ENCODE results near the gene EIF5.

The EIF5 gene

DNA sequence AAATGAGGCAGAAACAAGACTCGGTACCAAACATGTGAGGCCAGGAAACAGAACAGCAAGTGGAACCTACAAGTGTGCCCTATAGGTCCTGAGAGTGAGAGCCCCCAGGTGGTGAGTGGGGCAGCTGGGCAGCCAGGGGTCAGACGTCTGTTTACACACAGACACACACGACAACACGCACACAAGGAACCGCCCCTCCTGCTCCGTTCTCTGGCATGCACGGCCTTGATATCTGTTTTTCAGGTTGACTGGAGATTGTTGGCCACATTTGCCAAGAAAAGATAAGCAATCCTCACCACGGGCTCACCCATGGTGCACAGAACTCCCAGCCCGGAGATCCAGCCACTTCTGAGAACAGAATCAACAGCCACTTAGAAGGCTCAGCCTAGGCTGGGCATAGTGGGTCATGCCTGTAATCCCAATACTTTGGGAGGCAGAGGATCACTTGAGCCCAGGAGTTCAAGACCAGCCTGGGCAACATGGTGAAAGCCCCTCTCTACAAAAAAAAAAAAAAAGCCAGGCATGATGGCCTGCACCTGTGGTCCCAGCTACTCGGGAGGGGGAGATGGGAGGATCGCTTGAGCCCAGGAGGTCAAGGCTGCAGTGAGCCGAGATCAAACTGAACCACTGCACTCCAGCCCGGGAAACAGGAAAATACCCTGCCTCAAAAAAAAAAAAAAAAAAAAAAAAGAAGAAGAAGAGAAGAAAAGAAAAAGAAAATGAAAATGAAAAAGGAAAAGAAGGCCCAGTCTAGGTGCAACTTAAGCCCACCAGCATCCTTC is 19.4 kb upstream of the EIF5 start:
- no peaks in the 10 kb centered on the region for H3K27me3 ChIP-seq (ENCODE audit: insufficient read depth, low read length, poor library complexity)
- H3K4me3 ChIP-seq (ENCODE audit: low read length), result no peak overlapping the region
- H4K8ac ChIP-seq (ENCODE audit: low read depth, low read length), result no peak overlapping the region
- H3K27ac ChIP-seq (ENCODE audit: low read depth, low read length), result no peak overlapping the region
- WGBS (ENCODE audit: extremely low coverage, insufficient coverage, low lambda C conversion rate), result no CpG with 5 or more reads among the region's 13 CpGs
- no peaks in the 10 kb centered on the region for H3K79me2 ChIP-seq (ENCODE audit: control insufficient read depth, insufficient read depth, low read length)
- H3K4me2 ChIP-seq (ENCODE audit: low read length), result no peak overlapping the region
- H3K79me1 ChIP-seq (ENCODE audit: low read length), result no peaks in the 10 kb centered on the region
- no peak overlapping the region for H4K5ac ChIP-seq (ENCODE audit: low read length)
- no peaks in the 10 kb centered on the region for H3K36me3 ChIP-seq (ENCODE audit: control insufficient read depth, insufficient read depth, low read length)
- DNase-seq, result peak; percentile 16
- H3K4me1 ChIP-seq (ENCODE audit: control insufficient read depth, low read depth, low read length), result no peaks in the 10 kb centered on the region
- no peak overlapping the region for H3K4ac ChIP-seq (ENCODE audit: low read depth, low read length)
- no peak overlapping the region for H3K18ac ChIP-seq (ENCODE audit: low read length)
- H2BK15ac ChIP-seq (replicated peaks; ENCODE audit: low read depth), result no peak overlapping the region
- no peak overlapping the region for H3K23ac ChIP-seq (ENCODE audit: low read length)
- no peak overlapping the region for H3K56ac ChIP-seq (ENCODE audit: low read length)
- no peak overlapping the region for H2BK120ac ChIP-seq (ENCODE audit: low read depth, low read length)
- H2AK5ac ChIP-seq (ENCODE audit: low read length), result no peak overlapping the region
- no peak overlapping the region for H2BK5ac ChIP-seq (ENCODE audit: low read length)
- no peak overlapping the region for H3K9ac ChIP-seq (ENCODE audit: low read length)

DNA sequence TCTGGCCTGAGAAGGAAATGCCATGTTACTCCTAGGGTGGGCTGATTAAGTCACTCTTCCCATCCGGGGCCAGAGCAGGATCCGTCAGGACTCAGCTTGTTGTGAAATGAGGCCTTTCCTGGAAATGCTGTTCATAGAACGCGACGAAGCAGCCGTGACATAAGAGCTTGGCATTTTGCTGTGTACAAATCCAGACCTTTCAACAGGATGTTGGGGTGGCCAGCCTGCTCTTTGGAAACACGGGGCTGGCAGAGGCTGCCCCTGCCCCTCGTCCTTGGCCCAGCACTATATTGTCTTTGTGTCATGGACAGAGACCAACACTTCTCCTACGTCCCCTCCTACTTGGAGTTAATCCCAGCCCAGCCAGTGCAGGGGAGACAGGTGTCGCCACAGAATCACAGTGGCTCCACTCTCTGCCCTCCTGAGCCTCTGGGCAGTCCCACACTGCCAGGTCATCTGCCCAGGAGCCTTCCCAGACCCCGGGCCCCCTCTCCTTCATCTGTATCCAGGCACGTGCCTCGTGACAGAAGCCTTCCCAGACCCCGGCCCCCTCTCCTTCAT is 18.6 kb upstream of the EIF5 start:
- WGBS (ENCODE audit: extremely low coverage, insufficient coverage, low lambda C conversion rate), result no CpG with 5 or more reads among the region's 14 CpGs

DNA sequence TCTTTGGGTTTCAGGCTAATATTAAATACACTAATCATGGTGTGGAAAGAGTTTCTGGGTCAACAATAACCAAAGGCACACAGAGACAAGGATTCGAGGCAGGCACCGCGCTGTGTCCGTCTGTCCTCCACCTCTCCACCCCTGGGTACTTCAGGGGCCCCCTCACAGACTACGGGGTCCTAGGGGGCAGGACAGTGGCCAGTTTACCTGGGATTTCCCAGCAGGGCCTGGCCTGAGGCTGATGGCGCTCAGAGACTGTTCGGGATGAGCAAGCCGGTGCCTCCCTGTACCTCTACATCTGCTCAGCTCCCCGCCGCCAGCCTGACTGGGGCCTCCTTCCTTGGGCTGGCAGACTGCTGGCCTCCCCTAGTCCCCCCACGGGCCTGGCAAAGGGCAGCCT is 18.1 kb upstream of the EIF5 start:
- H3K27me3 ChIP-seq (ENCODE audit: insufficient read depth, low read length, poor library complexity), result no peaks in the 10 kb centered on the region
- no peak for DNase-seq
- H3K4me2 ChIP-seq (ENCODE audit: low read length), result no peak overlapping the region
- no peaks in the 10 kb centered on the region for H3K4me1 ChIP-seq (ENCODE audit: control insufficient read depth, low read depth, low read length)
- no peak overlapping the region for H3K9ac ChIP-seq (ENCODE audit: low read length)
- no peak overlapping the region for H4K5ac ChIP-seq (ENCODE audit: low read length)
- no peak overlapping the region for H3K18ac ChIP-seq (ENCODE audit: low read length)
- H3K23ac ChIP-seq (ENCODE audit: low read length), result no peak overlapping the region
- WGBS (ENCODE audit: extremely low coverage, insufficient coverage, low lambda C conversion rate), result no CpG with 5 or more reads among the region's 11 CpGs
- H2AK5ac ChIP-seq (ENCODE audit: low read length), result no peak overlapping the region
- no peak overlapping the region for H2BK120ac ChIP-seq (ENCODE audit: low read depth, low read length)
- H3K56ac ChIP-seq (ENCODE audit: low read length), result no peak overlapping the region
- H4K8ac ChIP-seq (ENCODE audit: low read depth, low read length), result no peak overlapping the region
- no peak overlapping the region for H2BK15ac ChIP-seq (replicated peaks; ENCODE audit: low read depth)
- H3K36me3 ChIP-seq (ENCODE audit: control insufficient read depth, insufficient read depth, low read length), result no peaks in the 10 kb centered on the region
- H3K79me1 ChIP-seq (ENCODE audit: low read length), result no peaks in the 10 kb centered on the region
- H2BK5ac ChIP-seq (ENCODE audit: low read length), result no peak overlapping the region
- no peak overlapping the region for H3K27ac ChIP-seq (ENCODE audit: low read depth, low read length)
- no peak overlapping the region for H3K4ac ChIP-seq (ENCODE audit: low read depth, low read length)
- no peak overlapping the region for H3K4me3 ChIP-seq (ENCODE audit: low read length)
- no peaks in the 10 kb centered on the region for H3K79me2 ChIP-seq (ENCODE audit: control insufficient read depth, insufficient read depth, low read length)

More for the DNA sequence above, 18.6 kb upstream of the EIF5 start:
- no peaks in the 10 kb centered on the region for H3K36me3 ChIP-seq (ENCODE audit: control insufficient read depth, insufficient read depth, low read length)
- H2BK15ac ChIP-seq (replicated peaks; ENCODE audit: low read depth), result no peak overlapping the region
- H2AK5ac ChIP-seq (ENCODE audit: low read length), result no peak overlapping the region
- H4K5ac ChIP-seq (ENCODE audit: low read length), result no peak overlapping the region
- H2BK120ac ChIP-seq (ENCODE audit: low read depth, low read length), result no peak overlapping the region
- H3K27ac ChIP-seq (ENCODE audit: low read depth, low read length), result no peak overlapping the region
- no peaks in the 10 kb centered on the region for H3K4me1 ChIP-seq (ENCODE audit: control insufficient read depth, low read depth, low read length)
- no peaks in the 10 kb centered on the region for H3K27me3 ChIP-seq (ENCODE audit: insufficient read depth, low read length, poor library complexity)
- H3K4ac ChIP-seq (ENCODE audit: low read depth, low read length), result no peak overlapping the region
- H3K9ac ChIP-seq (ENCODE audit: low read length), result no peak overlapping the region
- H3K56ac ChIP-seq (ENCODE audit: low read length), result no peak overlapping the region
- no peak overlapping the region for H4K8ac ChIP-seq (ENCODE audit: low read depth, low read length)
- H3K4me3 ChIP-seq (ENCODE audit: low read length), result no peak overlapping the region
- no peak overlapping the region for H3K18ac ChIP-seq (ENCODE audit: low read length)
- no peak for DNase-seq
- no peaks in the 10 kb centered on the region for H3K79me1 ChIP-seq (ENCODE audit: low read length)
- no peak overlapping the region for H3K4me2 ChIP-seq (ENCODE audit: low read length)
- H3K23ac ChIP-seq (ENCODE audit: low read length), result no peak overlapping the region
- no peaks in the 10 kb centered on the region for H3K79me2 ChIP-seq (ENCODE audit: control insufficient read depth, insufficient read depth, low read length)
- H2BK5ac ChIP-seq (ENCODE audit: low read length), result no peak overlapping the region

DNA sequence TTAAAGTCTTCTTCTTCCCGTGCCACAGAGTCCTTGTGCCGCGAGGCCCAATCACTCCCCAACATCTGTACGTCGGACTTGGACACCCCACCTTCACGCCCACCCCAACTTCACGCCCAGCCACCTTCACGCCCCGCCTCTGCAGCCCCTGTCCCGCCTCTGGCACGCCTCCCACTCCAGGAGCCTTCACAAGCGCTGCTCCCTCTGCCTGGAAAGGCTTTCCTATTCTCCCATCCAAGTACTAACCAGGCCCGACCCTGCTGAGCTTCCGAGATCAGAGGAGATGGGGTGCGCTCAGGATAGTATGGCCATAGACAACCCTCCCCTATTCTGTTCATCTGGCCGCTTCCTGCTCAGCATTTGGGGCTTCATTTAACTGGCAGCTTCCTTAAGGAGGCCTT is 17.3 kb upstream of the EIF5 start:
- no peak overlapping the region for H4K5ac ChIP-seq (ENCODE audit: low read length)
- no peak overlapping the region for H3K56ac ChIP-seq (ENCODE audit: low read length)
- no peak overlapping the region for H2AK5ac ChIP-seq (ENCODE audit: low read length)
- no peak overlapping the region for H4K8ac ChIP-seq (ENCODE audit: low read depth, low read length)
- H3K4me3 ChIP-seq (ENCODE audit: low read length), result no peak overlapping the region
- H3K27me3 ChIP-seq (ENCODE audit: insufficient read depth, low read length, poor library complexity), result no peaks in the 10 kb centered on the region
- H2BK120ac ChIP-seq (ENCODE audit: low read depth, low read length), result no peak overlapping the region
- H3K4ac ChIP-seq (ENCODE audit: low read depth, low read length), result no peak overlapping the region
- H3K79me2 ChIP-seq (ENCODE audit: control insufficient read depth, insufficient read depth, low read length), result no peaks in the 10 kb centered on the region
- no peak overlapping the region for H3K18ac ChIP-seq (ENCODE audit: low read length)
- H3K4me1 ChIP-seq (ENCODE audit: control insufficient read depth, low read depth, low read length), result no peaks in the 10 kb centered on the region
- no peak overlapping the region for H3K4me2 ChIP-seq (ENCODE audit: low read length)
- H2BK5ac ChIP-seq (ENCODE audit: low read length), result no peak overlapping the region
- no peak overlapping the region for H2BK15ac ChIP-seq (replicated peaks; ENCODE audit: low read depth)
- DNase-seq, result no peak
- H3K27ac ChIP-seq (ENCODE audit: low read depth, low read length), result no peak overlapping the region
- no peak overlapping the region for H3K23ac ChIP-seq (ENCODE audit: low read length)
- no peaks in the 10 kb centered on the region for H3K79me1 ChIP-seq (ENCODE audit: low read length)
- H3K36me3 ChIP-seq (ENCODE audit: control insufficient read depth, insufficient read depth, low read length), result no peaks in the 10 kb centered on the region
- WGBS (ENCODE audit: extremely low coverage, insufficient coverage, low lambda C conversion rate), result no CpG with 5 or more reads among the region's 16 CpGs
- H3K9ac ChIP-seq (ENCODE audit: low read length), result no peak overlapping the region

DNA sequence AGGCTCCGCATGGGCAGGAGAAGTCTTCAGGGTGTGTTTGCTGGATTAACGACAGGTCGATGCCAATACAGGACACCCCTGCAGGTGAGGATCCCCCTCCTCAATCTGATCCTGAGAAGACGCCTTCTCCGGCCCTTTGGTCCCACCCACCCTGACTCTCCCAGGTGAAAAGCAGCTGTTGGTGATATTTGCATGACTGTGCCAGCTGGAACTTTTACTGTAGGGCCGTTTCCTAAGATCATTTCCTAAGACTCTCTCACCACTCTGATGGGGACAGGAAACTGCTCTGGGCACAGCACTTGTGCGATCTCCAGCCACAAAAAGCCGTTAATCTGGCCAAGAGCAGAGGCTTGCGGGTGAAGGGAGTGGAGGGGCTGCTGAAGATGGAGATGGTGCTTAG is 16.8 kb upstream of the EIF5 start:
- Histone ChIP-seq H3K4me2 (ENCODE audit: low read length) (no peak overlapping the region), H4K5ac (ENCODE audit: low read length) (no peak overlapping the region), H4K8ac (ENCODE audit: low read depth, low read length) (no peak overlapping the region), H3K56ac (ENCODE audit: low read length) (no peak overlapping the region), H3K4me1 (ENCODE audit: control insufficient read depth, low read depth, low read length) (no peaks in the 10 kb centered on the region), H2BK5ac (ENCODE audit: low read length) (no peak overlapping the region), H2BK120ac (ENCODE audit: low read depth, low read length) (no peak overlapping the region), H3K27me3 (ENCODE audit: insufficient read depth, low read length, poor library complexity) (no peaks in the 10 kb centered on the region), H3K27ac (ENCODE audit: low read depth, low read length) (no peak overlapping the region), H3K36me3 (ENCODE audit: control insufficient read depth, insufficient read depth, low read length) (no peaks in the 10 kb centered on the region), H3K4ac (ENCODE audit: low read depth, low read length) (no peak overlapping the region), H3K9ac (ENCODE audit: low read length) (no peak overlapping the region), H3K79me2 (ENCODE audit: control insufficient read depth, insufficient read depth, low read length) (no peaks in the 10 kb centered on the region), H2AK5ac (ENCODE audit: low read length) (no peak overlapping the region), H3K23ac (ENCODE audit: low read length) (no peak overlapping the region), H2BK15ac (replicated peaks; ENCODE audit: low read depth) (no peak overlapping the region), H3K18ac (ENCODE audit: low read length) (no peak overlapping the region), H3K4me3 (ENCODE audit: low read length) (no peak overlapping the region), H3K79me1 (ENCODE audit: low read length) (no peaks in the 10 kb centered on the region)
- WGBS (ENCODE audit: extremely low coverage, insufficient coverage, low lambda C conversion rate), result no CpG with 5 or more reads among the region's 9 CpGs
- DNase-seq, result no peak
